H1 (cell line): ENCODE measurements around the gene SGO1. TPM values are rescaled to one million over a fixed set of nuclear protein-coding genes. Genes with fewer than 3 reads are reported as not detected.

ENCODE experiments used
- CTCF ChIA-PET: fragments of 300-600 bp; sonication (Branson Sonifier 250); formaldehyde crosslinking; loops from one replicate; lab custom pipeline; 2021; ENCODE audit not compliant: partially characterized antibody; lab: Charles Lee
- POLR2A ChIA-PET: fragments of 300-600 bp; sonication (Branson Sonifier 250); formaldehyde crosslinking; loops from one replicate; lab custom pipeline; 2021; ENCODE audit warnings: inconsistent platforms; ENCODE audit not compliant: partially characterized antibody; lab: Charles Lee
- DNase-seq, 2 experiments: peaks; one replicate each; pipeline versions ENCODE4 v3.0.0 to v3.0.0-alpha.2; 2010 to 2022; ENCODE audit warnings: low spot score in 2 of 2, low read depth in 1 of 2, mixed read lengths in 1 of 2
- FAIRE-seq: peaks from 2 replicates; lab custom pipeline; 2011; peaks lifted over from hg19 to GRCh38; lab: Jason Lieb, UNC
- H2AFZ ChIP-seq: 2 replicates; pipeline ENCODE4 v1.8.1; 2012; ENCODE audit warnings: low read length, inconsistent platforms
- H2AK5ac ChIP-seq: 2 replicates; pipeline ENCODE4 v1.6.1; 2013; ENCODE audit warnings: low read depth, low read length
- H2BK120ac ChIP-seq: replicated peaks from 2 replicates; pipeline ENCODE3; 2013; ENCODE audit warnings: low read depth, low read length, inconsistent platforms
- H2BK12ac ChIP-seq: 2 replicates; pipeline ENCODE4 v1.6.1; 2013; ENCODE audit warnings: low read depth, low read length
- H2BK15ac ChIP-seq: 2 replicates; pipeline ENCODE4 v1.6.1; 2013; ENCODE audit warnings: low read length
- H2BK20ac ChIP-seq: 2 replicates; pipeline ENCODE4 v1.6.1; 2013; ENCODE audit warnings: low read length
- H2BK5ac ChIP-seq: 2 replicates; pipeline ENCODE4 v1.6.1; 2013; ENCODE audit warnings: low read depth, low read length
- H3K14ac ChIP-seq: 2 replicates; pipeline ENCODE4 v1.6.1; 2013; ENCODE audit warnings: inconsistent platforms; ENCODE audit not compliant: insufficient read length
- H3K18ac ChIP-seq: 2 replicates; pipeline ENCODE4 v1.6.1; 2013; ENCODE audit warnings: low read length; ENCODE audit errors: extremely low read depth
- H3K23ac ChIP-seq: 2 replicates; pipeline ENCODE4 v1.6.1; 2013; ENCODE audit warnings: inconsistent platforms; ENCODE audit not compliant: insufficient read length
- H3K23me2 ChIP-seq: 2 replicates; pipeline ENCODE4 v1.6.1; 2013; ENCODE audit warnings: low read depth, low read length
- H3K27ac ChIP-seq: 2 replicates; pipeline ENCODE4 v1.6.1; 2011; ENCODE audit warnings: low read depth, low read length, inconsistent platforms
- H3K27me3 ChIP-seq, 4 experiments: replicated peaks in 1 of 4; 1 replicate in 1 of 4; 2 replicates in 3 of 4; pipeline versions ENCODE4 v1.6.1 to v1.8.1; 2011 to 2013; ENCODE audit warnings: low read length in 3 of 4, mild to moderate bottlenecking in 3 of 4, inconsistent platforms in 2 of 4, mixed read lengths in 2 of 4, moderate library complexity in 1 of 4; ENCODE audit not compliant: control insufficient read depth in 3 of 4, insufficient read depth in 3 of 4; ENCODE audit errors: extremely low read depth in 1 of 4
- H3K36me3 ChIP-seq, 4 experiments: 2 replicates each; pipeline versions ENCODE4 v1.6.1 to v1.8.1; 2011 to 2013; ENCODE audit warnings: mild to moderate bottlenecking in 4 of 4, low read length in 3 of 4, moderate library complexity in 2 of 4, control low read depth in 1 of 4, inconsistent platforms in 1 of 4; ENCODE audit not compliant: insufficient read depth in 4 of 4, control insufficient read depth in 2 of 4
- H3K4ac ChIP-seq: replicated peaks from 2 replicates; pipeline ENCODE3; 2013; ENCODE audit warnings: low read length, low read depth, mixed read lengths, inconsistent platforms; ENCODE audit not compliant: insufficient read length
- H3K4me1 ChIP-seq, 4 experiments: replicated peaks in 1 of 4; 1 replicate in 1 of 4; 2 replicates in 3 of 4; pipeline versions ENCODE4 v1.6.1 to v1.8.1; 2011 to 2013; ENCODE audit warnings: low read length in 3 of 4, inconsistent platforms in 2 of 4, mixed read lengths in 1 of 4; ENCODE audit not compliant: insufficient read depth in 4 of 4, control insufficient read depth in 3 of 4
- H3K4me2 ChIP-seq, 2 experiments: 2 replicates each; pipeline versions ENCODE4 v1.6.1 to v1.8.1; 2011 to 2013; ENCODE audit warnings: low read depth in 2 of 2, low read length in 2 of 2, control low read depth in 1 of 2, inconsistent platforms in 1 of 2, mild to moderate bottlenecking in 1 of 2; ENCODE audit not compliant: insufficient read depth in 1 of 2
- H3K4me3 ChIP-seq, 4 experiments: fragments of 200-600, 300-600 bp in 1 of 4; sonication (generic), shearing (Covaris generic), sonication (Bioruptor Twin) in 1 of 4; 2 replicates each; pipeline versions ENCODE4 v1.5.1 to v1.8.1; 2011 to 2016; ENCODE audit warnings: low read length in 4 of 4, low read depth in 3 of 4, control low read depth in 2 of 4, inconsistent platforms in 2 of 4, mild to moderate bottlenecking in 2 of 4, mixed read lengths in 1 of 4, moderate library complexity in 1 of 4; ENCODE audit not compliant: insufficient read depth in 2 of 4; ENCODE audit errors: extremely low read depth in 1 of 4
- H3K56ac ChIP-seq: replicated peaks from 2 replicates; pipeline ENCODE3; 2013; ENCODE audit warnings: low read depth, mild to moderate bottlenecking, mixed read lengths, low read length, inconsistent platforms; ENCODE audit not compliant: insufficient read length
- H3K79me1 ChIP-seq: 2 replicates; pipeline ENCODE4 v1.6.1; 2013; ENCODE audit warnings: low read depth, low read length, control low read depth
- H3K79me2 ChIP-seq, 2 experiments: 2 replicates each; pipeline versions ENCODE4 v1.6.1 to v1.8.1; 2012 to 2013; ENCODE audit warnings: low read length in 2 of 2, mild to moderate bottlenecking in 2 of 2, inconsistent platforms in 1 of 2; ENCODE audit not compliant: insufficient read depth in 2 of 2, control insufficient read depth in 1 of 2
- H3K9ac ChIP-seq, 4 experiments: replicated peaks in 1 of 4; 1 replicate in 1 of 4; 2 replicates in 3 of 4; pipeline versions ENCODE4 v1.6.1 to v1.8.1; 2011 to 2013; ENCODE audit warnings: low read depth in 3 of 4, low read length in 3 of 4, control low read depth in 2 of 4, mild to moderate bottlenecking in 2 of 4, moderate library complexity in 2 of 4, inconsistent platforms in 1 of 4; ENCODE audit errors: extremely low read depth in 1 of 4
- H3K9me3 ChIP-seq, 2 experiments: 2 replicates each; pipeline versions ENCODE4 v1.6.1 to v1.8.1; 2012 to 2013; ENCODE audit warnings: mild to moderate bottlenecking in 2 of 2, moderate library complexity in 2 of 2, control low read depth in 1 of 2, inconsistent platforms in 1 of 2, low read depth in 1 of 2, low read length in 1 of 2, mixed read lengths in 1 of 2; ENCODE audit not compliant: insufficient read depth in 2 of 2
- H4K20me1 ChIP-seq, 2 experiments: replicated peaks in 1 of 2; 2 replicates each; pipeline versions ENCODE3 to v1.8.1; 2011 to 2013; ENCODE audit warnings: inconsistent platforms in 2 of 2, low read length in 2 of 2, mild to moderate bottlenecking in 1 of 2; ENCODE audit not compliant: insufficient read depth in 2 of 2, control insufficient read depth in 1 of 2
- H4K5ac ChIP-seq: 2 replicates; pipeline ENCODE4 v1.6.1; 2013; ENCODE audit warnings: low read length, low read depth, mixed read lengths, inconsistent platforms; ENCODE audit not compliant: insufficient read length
- H4K8ac ChIP-seq: 2 replicates; pipeline ENCODE4 v1.8.0; 2013; ENCODE audit warnings: mild to moderate bottlenecking, moderate library complexity, low read length, inconsistent platforms; ENCODE audit not compliant: insufficient read depth; ENCODE audit errors: extremely low read depth
- H4K91ac ChIP-seq: replicated peaks from 2 replicates; pipeline ENCODE3; 2013; ENCODE audit warnings: low read length, mixed read lengths, inconsistent platforms; ENCODE audit not compliant: insufficient read length
- KDM1A ChIP-seq: fragments of 200-600, 300-600 bp; sonication (generic); IDR thresholded peaks from 2 replicates; pipeline ENCODE4 v1.7.1; 2016; ENCODE audit warnings: mild to moderate bottlenecking, low read length, borderline replicate concordance
- KDM4A ChIP-seq: IDR thresholded peaks from one replicate; pipeline ENCODE4 v1.7.1; 2012; ENCODE audit warnings: low read depth, mild to moderate bottlenecking, moderate library complexity, low read length, inconsistent platforms; ENCODE audit not compliant: severe bottlenecking
- WGBS, 2 experiments: shearing (Covaris generic) in 1 of 2; methylation state at CpG; one replicate each; pipeline versions ENCODE4 v1.1.6 to v1.1.7; 2013 to 2015; ENCODE audit warnings: low lambda C conversion rate in 2 of 2, mixed read lengths in 2 of 2, inconsistent platforms in 1 of 2, low coverage in 1 of 2, missing lambda C conversion rate in 1 of 2; ENCODE audit not compliant: insufficient replicate concordance in 2 of 2, insufficient coverage in 1 of 2, insufficient read length in 1 of 2; ENCODE audit errors: extremely low coverage in 1 of 2, missing lambda C conversion rate in 1 of 2; 5-methylcytosine and 5-hydroxymethylcytosine counted together
- polyA plus RNA-seq, 7 experiments: library from polyadenylated mRNA; depleted of rRNA in 3 of 7; stranded (reverse) in 5 of 7; unstranded in 2 of 7; fragments of >200 nt in 5 of 7; fragments of 200-250 nt in 2 of 7; gene quantifications; 1 replicate in 5 of 7; 2 replicates in 1 of 7; 4 replicates in 1 of 7; pipeline versions ENCODE4 v1.2.1 to v1.2.3, GENCODE V29; 2011 to 2013; ENCODE audit warnings: missing spikeins in 2 of 7, mixed read lengths in 2 of 7
- total RNA-seq: library from RNA; stranded (reverse); fragmentation: NEBNext Ultra II Directional; extraction: Animal tissue kit (Norgen Biotek cat#: 25700); gene quantifications from 2 replicates; pipeline ENCODE4 v1.2.1, GENCODE V29; 2021

The SGO1 gene
- total and polyA plus RNA-seq, 2 of the 8 experiments (the other 6 are each of a cell fraction or from before 2014, with no cell fraction given), result 6.9 to 36.4 TPM

DNA sequence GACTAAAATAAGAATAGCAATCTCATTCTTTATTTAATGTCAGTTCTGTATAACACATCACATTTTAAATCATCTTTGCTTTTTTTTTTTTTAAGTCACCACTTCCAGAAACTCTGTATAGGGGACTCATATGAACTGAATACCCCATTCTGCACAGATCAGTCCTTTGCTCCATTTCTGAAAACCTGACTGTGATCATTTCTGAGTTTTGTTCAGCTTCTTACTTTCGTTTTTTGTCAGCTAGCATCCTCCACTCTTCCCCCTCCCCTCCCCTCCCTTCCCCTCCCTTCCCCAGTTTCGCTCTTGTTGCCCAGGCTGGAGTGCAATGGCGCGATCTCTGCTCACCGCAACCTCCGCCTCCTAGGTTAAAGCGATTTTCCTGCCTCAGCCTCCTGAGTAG lies 49.8 kb upstream of the SGO1 start:
- H3K9me3 ChIP-seq, result no peaks in the 10 kb centered on the region
- WGBS, 2 experiments, result 65% methylated on average over 2 of the region's 7 CpGs; no CpG with 5 or more reads in 1 of the 2 experiments
- H2BK15ac ChIP-seq, result no peak overlapping the region
- H4K91ac ChIP-seq, result no peak overlapping the region
- H2AFZ ChIP-seq, result no peak overlapping the region
- H3K56ac ChIP-seq, result no peak overlapping the region
- no peak for FAIRE-seq
- H3K27ac ChIP-seq, result no peak overlapping the region
- H2BK120ac ChIP-seq, result no peak overlapping the region
- no peak overlapping the region for H2BK12ac ChIP-seq
- H2AK5ac ChIP-seq, result no peak overlapping the region
- no peak overlapping the region for H4K5ac ChIP-seq
- no peak overlapping the region for H3K4ac ChIP-seq
- H2BK20ac ChIP-seq, result no peak overlapping the region
- H3K4me3 ChIP-seq, result no peak overlapping the region
- no peaks in the 10 kb centered on the region for H3K23me2 ChIP-seq
- H3K14ac ChIP-seq, result no peak overlapping the region
- no peak for TF ChIP-seq KDM1A
- TF ChIP-seq KDM4A, result no peak
- TF ChIP-seq, all 59 proteins: peak for 0
- Histone ChIP-seq H3K18ac (no peak overlapping the region), H4K20me1 (no peaks in the 10 kb centered on the region), H3K4me1 (no peaks in the 10 kb centered on the region), H3K4me2 (no peak overlapping the region), H3K9ac (no peak overlapping the region), H3K79me1 (no peaks in the 10 kb centered on the region), H3K79me2 (no peaks in the 10 kb centered on the region), H3K27me3 (no peaks in the 10 kb centered on the region), H3K36me3 (no peaks in the 10 kb centered on the region), H2BK5ac (no peak overlapping the region), H4K8ac (no peak overlapping the region), H3K23ac (no peak overlapping the region)
- no peak for DNase-seq
- POLR2A ChIA-PET, result interaction anchor here (0.5 kb wide), 1 partner anchor 1234 kb away, joined by 3 read pairs; no protein-coding TSS in a partner anchor
- CTCF ChIA-PET, result interaction anchor here (1.1 to 2.5 kb wide), 2 partner anchors 10 to 19 kb away, joined by 3 to 11 read pairs; no protein-coding TSS in a partner anchor
